ENCODE data around the gene S1PR2.
"Not testable (repeated sequence)": the region's sequence is repeated elsewhere in the genome, so short reads cannot be mapped to it uniquely, and the experiment has no call there.

The S1PR2 gene

DNA sequence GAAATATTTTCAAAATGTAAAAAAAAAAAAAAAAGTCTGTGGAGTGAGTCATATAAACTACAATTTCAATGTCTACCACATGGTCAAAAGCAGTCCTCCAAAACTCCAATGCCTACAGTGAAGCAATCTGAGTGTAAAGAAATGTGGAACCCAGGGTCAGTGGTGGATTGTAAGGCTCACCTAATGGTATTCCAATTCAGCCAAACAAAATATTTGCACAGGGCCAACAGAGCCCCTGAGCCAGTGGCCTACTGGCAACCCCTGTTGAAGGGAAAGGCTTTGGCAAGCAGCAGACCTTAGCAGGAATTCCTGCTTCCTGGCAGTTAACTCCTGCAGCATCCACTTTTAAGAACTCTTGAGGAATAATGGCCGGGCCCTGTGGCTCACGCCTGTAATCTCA lies 39.8 kb downstream of the S1PR2 start:
- peak; percentile 84 for DNase-seq (ENCODE audit: low read depth)

DNA sequence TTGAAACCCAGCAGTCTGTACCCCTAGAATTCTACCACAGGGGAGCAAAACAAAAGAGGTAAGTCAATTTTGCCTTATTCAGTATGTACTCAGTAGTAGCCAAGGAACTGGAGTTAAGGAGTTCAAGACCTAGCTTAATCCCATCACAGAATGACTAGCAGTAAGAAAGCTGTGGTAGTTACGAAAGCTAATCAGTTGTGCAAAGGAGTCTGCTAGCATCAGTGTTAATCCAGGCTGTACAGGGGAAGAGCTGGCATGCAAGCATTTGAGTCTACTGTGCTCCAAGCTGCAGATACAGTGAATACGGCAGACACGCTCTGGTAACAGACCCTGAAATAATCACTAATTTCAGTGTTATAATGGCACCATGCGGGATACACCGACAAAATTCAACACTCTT lies 41.1 kb downstream of the S1PR2 start:
- no peak for DNase-seq (ENCODE audit: low read depth)

DNA sequence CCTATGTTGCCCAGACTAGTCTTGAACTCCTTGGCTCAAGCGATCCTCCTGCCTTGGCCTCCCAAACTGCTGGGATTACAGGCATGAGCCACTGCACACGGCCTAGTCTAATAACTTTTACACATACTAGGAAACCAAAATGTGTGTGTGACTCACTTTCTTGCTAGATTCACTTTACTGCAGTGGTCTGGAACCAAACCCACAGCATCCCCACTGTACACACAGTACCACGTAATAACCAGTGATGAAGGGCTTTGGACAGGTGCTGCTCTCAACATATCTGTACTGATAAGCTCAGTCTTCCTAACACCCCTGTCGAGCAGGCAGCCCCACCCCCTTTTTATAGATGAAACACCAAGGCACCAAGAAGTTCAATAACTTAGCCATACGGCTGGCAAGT lies 41.5 kb downstream of the S1PR2 start:
- no peak for DNase-seq (ENCODE audit: low read depth)

DNA sequence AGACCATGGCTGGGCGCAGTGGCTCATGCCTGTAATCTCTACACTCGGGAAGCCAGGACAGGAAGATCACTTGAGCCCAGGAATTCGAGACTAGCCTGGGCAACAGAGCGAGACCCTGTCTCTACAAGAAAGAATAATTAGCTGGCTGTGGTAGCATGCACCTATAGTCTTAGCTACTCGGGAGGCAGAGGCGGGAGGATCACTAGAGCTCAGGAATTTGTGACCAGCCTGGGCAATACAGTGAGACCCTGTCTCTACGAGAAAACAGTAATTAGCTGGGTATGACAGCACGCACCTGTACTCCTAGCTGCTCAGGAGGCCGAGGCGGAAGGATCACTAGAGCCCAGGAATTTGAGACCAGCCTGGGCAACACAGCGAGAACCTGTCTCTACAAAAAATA lies 43.8 kb downstream of the S1PR2 start:
- no peak for DNase-seq (ENCODE audit: low read depth)

DNA sequence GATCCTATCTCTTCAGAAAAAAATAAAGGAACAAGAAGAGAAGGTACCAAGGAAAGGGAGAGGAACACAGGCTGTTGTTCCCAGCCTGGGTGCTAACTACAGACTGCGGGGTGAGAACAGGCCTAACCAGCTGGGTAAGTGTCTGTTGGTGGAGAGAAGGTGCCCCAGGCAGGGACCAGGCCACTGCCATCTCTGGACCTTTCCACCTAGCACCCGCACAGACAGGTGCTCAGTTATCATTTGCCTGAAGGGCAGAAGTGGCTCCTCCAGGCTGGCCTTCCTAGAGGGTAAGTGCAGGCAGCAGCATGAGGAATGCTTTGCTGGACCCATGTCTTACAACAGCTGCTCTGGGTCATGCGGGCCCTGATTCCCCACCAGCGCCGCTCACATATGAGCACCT lies 46.5 kb downstream of the S1PR2 start:
- no peak for DNase-seq (ENCODE audit: low read depth)

DNA sequence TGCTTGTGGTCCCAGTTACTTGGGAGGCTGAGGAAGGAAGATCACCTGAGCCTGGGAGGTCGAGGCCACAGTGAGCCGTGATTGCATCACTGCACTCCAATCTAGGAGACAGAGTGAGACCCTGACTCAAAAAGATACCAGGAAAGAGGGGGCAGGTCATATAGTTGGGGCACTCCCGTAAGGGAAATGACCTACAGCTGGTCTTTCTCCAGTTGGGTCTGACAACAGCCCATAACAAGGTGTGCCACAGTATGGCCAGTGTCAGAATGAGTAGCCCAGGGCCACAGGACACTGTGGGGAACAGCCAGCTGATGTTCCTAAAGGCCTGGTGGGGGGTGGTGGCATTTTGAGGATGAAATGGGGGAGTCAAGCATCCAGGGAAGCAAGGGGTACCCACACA lies 47.2 kb downstream of the S1PR2 start:
- DNase-seq (ENCODE audit: low read depth): no peak

DNA sequence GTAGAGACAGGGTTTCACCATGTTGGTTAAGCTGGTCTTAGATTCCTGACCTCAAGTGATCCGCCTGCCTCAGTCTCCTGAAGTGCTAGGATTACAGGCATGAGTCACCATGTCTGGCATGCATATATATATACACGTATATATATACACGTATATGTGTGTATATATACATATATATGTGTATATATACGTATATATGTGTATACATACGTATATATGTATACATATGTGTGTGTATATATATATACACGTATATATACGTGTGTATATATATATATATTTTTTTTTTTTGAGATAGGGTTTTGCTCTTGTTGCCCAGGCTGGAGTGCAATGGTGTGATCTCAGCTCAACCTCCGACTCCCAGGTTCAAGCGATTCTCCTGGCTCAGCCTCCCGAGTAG lies 48.3 kb downstream of the S1PR2 start:
- DNase-seq (ENCODE audit: low read depth): no peak

DNA sequence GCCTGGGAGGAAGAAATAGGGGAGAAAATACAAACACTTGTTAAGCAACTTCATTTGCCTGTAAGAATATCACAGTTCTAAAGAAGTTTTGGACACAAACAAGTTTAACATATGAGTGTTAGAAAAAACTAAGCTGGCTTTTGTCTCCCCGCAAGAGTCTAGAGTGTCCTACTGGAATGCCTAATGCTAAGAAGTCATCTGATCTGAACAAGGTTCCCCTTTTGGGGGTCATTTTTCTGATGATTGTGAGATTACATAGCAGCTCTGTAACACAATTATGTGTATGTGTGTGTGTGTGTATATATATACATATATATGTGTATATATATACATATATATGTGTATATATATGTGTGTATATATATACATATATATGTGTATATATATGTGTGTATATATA lies 49.1 kb downstream of the S1PR2 start:
- DNase-seq (ENCODE audit: low read depth): no peak

DNA sequence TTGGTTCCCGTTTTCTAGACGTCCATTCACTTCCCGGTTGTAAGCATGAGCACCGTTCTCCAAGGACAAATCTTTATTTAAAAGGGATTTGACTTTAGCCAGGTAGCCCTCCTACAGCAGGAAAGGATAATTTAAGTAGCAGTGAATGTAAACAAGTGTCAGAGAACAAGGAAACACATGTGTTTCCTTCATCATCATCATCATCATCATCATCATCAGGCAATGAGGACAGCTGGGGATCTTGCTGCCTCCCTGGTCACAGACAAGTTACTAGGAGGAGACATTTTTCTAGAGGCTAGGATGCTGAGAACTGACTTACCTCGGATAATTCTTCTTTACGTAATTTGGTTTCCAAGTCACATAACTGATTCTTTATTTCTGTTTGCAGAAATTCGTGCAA lies 50.7 kb downstream of the S1PR2 start:
- DNase-seq (ENCODE audit: low read depth): no peak

DNA sequence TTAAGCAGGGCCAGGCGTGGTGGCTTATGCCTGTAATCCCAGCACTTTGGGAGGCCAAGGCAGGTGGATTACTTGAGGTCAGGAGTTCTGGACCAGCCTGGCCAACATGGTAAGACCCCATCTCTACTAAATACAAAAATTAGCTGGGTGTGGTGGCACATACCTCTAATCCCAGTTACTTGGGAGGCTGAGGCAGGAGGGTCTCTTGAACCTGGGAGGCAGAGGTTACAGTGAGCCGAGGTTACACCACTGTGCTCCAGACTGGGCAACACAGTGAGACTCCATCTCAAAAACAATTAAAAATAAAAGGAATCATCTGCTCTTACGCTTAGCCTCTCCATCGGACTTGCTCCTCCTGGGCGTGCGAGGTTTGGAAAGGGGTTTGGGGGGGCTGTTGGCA lies 51.1 kb downstream of the S1PR2 start:
- not testable (repeated sequence) for DNase-seq (ENCODE audit: low read depth)

DNA sequence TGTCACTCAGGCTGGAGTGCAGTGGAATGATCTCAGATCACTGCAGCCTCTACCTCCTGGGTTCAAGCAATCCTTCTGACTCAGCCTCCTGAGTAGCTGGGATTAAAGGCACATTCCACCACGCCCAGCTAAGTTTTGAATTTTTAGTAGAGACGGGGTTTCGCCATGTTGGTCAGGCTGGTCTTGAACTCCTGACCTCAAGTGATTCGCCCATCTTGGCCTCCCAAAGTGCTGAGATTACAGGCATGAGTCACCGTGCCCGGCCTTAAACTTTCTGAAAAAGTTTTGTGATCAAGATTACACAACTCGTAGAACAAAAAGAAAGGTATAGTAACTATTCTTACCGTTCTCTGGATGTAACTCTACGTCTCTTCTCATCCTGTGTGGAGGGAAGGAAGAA lies 57.6 kb downstream of the S1PR2 start:
- no peak for DNase-seq (ENCODE audit: low read depth)
